ENCODE measurements around the gene PNPLA3.

DNA sequence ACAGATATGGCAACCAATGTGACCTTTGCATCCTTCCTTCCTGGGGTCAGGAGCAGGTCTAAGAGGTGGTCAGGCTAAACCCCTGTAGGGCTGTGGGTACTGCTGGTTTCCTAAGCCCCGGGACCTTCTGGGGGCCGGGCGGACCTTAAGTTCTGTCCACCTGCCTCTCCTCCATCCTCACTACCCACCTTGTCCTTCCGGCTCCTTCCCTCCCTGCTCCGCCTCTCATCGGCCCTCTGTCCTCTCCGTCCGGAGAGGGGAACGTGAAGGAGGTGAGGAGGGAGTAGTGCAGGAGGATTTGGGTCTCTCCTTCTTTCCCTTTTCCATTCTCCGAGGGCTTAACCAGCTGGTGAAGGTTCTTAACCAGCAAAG, 72.2 kb downstream of the PNPLA3 start:
- TF ChIP-seq, protein P1, sequence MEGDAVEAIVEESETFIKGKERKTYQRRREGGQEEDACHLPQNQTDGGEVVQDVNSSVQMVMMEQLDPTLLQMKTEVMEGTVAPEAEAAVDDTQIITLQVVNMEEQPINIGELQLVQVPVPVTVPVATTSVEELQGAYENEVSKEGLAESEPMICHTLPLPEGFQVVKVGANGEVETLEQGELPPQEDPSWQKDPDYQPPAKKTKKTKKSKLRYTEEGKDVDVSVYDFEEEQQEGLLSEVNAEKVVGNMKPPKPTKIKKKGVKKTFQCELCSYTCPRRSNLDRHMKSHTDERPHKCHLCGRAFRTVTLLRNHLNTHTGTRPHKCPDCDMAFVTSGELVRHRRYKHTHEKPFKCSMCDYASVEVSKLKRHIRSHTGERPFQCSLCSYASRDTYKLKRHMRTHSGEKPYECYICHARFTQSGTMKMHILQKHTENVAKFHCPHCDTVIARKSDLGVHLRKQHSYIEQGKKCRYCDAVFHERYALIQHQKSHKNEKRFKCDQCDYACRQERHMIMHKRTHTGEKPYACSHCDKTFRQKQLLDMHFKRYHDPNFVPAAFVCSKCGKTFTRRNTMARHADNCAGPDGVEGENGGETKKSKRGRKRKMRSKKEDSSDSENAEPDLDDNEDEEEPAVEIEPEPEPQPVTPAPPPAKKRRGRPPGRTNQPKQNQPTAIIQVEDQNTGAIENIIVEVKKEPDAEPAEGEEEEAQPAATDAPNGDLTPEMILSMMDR (optimal IDR thresholded peaks at IDR 0.05 in 1 of 3, IDR thresholded peaks at IDR 0.05 in 1 of 3, conservative IDR thresholded peaks at IDR 0.05 in 1 of 3; ENCODE audit: extremely low read depth in 1 of 3, insufficient read depth in 2 of 3, low read length in 3 of 3): no peak
- no peak for TF ChIP-seq EZH2 (IDR thresholded peaks at IDR 0.05; ENCODE audit: low read length)

Data from keratinocyte (primary cell).